Esophagus muscularis mucosa (tissue), 4 donors: Measurements from ENCODE around the gene CCDC102B. TPM values are rescaled to one million over a fixed set of nuclear protein-coding genes. Genes with fewer than 3 reads are reported as not detected.

Source experiments
- DNase-seq: peaks from one replicate; pipeline ENCODE4 v3.0.0-alpha.2; 2017; ENCODE audit errors: extremely low spot score
- H3K27ac ChIP-seq, 4 donors: fragments of 200-600 bp; sonication (generic); replicated peaks in 1 of 4; 1 replicate in 3 of 4; 2 replicates in 1 of 4; pipeline ENCODE4 v1.5.1; 2016 to 2019; ENCODE audit warnings: mild to moderate bottlenecking in 1 of 4
- H3K27me3 ChIP-seq, 4 donors: fragments of 200-600 bp; sonication (generic); one replicate each; pipeline versions ENCODE4 v1.5.1 to v1.6.0; 2016 to 2019
- H3K36me3 ChIP-seq, 4 donors: fragments of 200-600 bp; sonication (generic); one replicate each; pipeline ENCODE4 v1.5.1; 2016 to 2019
- H3K4me1 ChIP-seq, 4 donors: fragments of 200-600 bp; sonication (generic); one replicate each; pipeline ENCODE4 v1.5.1; 2016 to 2019
- H3K4me3 ChIP-seq, 4 donors: fragments of 200-600 bp; sonication (generic); 1 replicate in 2 of 4; 2 replicates in 2 of 4; pipeline ENCODE4 v1.5.1; 2016 to 2019; ENCODE audit warnings: mild to moderate bottlenecking in 4 of 4, moderate library complexity in 1 of 4
- H3K9me3 ChIP-seq, 4 donors: fragments of 200-600 bp; sonication (generic); 1 replicate in 3 of 4; 2 replicates in 1 of 4; pipeline ENCODE4 v1.5.1; 2016 to 2019
- EP300 ChIP-seq: sonication (generic); formaldehyde crosslinking; IDR thresholded peaks from one replicate; pipeline ENCODE4 v1.6.1; 2017; ENCODE audit warnings: antibody characterized with exemption
- POLR2A ChIP-seq: fragments of 450-650 bp; IDR thresholded peaks from one replicate; pipeline ENCODE4 v1.6.1; 2017; ENCODE audit warnings: antibody characterized with exemption, moderate library complexity, mild to moderate bottlenecking, low read depth
- POLR2AphosphoS5 ChIP-seq, 2 donors: sonication (generic); formaldehyde crosslinking; IDR thresholded peaks; one replicate each; pipeline ENCODE4 v1.6.1; 2017; ENCODE audit warnings: antibody characterized with exemption in 2 of 2
- WGBS: methylation state at CpG from one replicate; pipeline ENCODE4 v1.1.5; 2018; 5-methylcytosine and 5-hydroxymethylcytosine counted together
- intact Hi-C: fragments of 100-400 bp; cut with DNase I; formaldehyde crosslinking; loops from one replicate; pipeline ENCODE4 v1.15.1; 2023
- total RNA-seq, 4 donors: library from RNA; depleted of rRNA; stranded (reverse); fragments of >200 nt; gene quantifications; one replicate each; pipeline versions ENCODE4 v1.1.0 to v1.2.1, GENCODE V29; 2016
- TF ChIP-seq, protein P1 (sequence below), 3 experiments: fragments of 200-600 bp in 2 of 3; fragments of 450-650 bp in 1 of 3; sonication (generic) in 2 of 3; IDR thresholded peaks; one replicate each; pipeline ENCODE4 v1.5.1; 2017 to 2019; ENCODE audit warnings: antibody characterized with exemption in 3 of 3, mild to moderate bottlenecking in 2 of 3, moderate library complexity in 1 of 3

CCDC102B gene
- total RNA-seq, 4 donors from 2014 or later = 3.0 to 6.8 (median 4.8) TPM

DNA sequence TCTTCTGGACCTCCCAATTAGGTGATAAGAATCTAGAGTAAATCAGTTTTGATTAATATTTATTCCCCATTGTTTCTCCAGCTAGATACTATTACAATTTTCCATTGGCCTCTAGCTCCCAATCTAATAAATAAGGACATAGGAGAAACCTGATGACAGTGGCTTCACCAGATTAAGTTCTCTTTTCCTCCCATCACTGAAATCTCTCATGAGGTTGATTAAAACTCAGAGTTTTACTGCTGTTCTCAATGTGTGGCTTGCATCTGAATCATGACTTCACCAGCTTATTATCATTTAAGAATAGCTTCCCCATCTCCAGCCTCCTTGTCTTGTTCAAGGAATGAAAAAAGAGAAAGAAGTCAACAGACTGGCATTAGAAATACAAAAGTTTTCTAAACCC, 3.9 kb upstream of the CCDC102B start:
- H3K27ac ChIP-seq = no peak overlapping the region
- no peak for TF ChIP-seq POLR2AphosphoS5 (IDR thresholded peaks at IDR 0.05)
- no peak for TF ChIP-seq POLR2A
- TF ChIP-seq, protein P1, sequence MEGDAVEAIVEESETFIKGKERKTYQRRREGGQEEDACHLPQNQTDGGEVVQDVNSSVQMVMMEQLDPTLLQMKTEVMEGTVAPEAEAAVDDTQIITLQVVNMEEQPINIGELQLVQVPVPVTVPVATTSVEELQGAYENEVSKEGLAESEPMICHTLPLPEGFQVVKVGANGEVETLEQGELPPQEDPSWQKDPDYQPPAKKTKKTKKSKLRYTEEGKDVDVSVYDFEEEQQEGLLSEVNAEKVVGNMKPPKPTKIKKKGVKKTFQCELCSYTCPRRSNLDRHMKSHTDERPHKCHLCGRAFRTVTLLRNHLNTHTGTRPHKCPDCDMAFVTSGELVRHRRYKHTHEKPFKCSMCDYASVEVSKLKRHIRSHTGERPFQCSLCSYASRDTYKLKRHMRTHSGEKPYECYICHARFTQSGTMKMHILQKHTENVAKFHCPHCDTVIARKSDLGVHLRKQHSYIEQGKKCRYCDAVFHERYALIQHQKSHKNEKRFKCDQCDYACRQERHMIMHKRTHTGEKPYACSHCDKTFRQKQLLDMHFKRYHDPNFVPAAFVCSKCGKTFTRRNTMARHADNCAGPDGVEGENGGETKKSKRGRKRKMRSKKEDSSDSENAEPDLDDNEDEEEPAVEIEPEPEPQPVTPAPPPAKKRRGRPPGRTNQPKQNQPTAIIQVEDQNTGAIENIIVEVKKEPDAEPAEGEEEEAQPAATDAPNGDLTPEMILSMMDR (IDR thresholded peaks at IDR 0.05) = no peak
- TF ChIP-seq EP300 = no peak
- no peaks in the 10 kb centered on the region for H3K9me3 ChIP-seq
- no peak for DNase-seq
- H3K4me1 ChIP-seq = no peaks in the 10 kb centered on the region
- H3K27me3 ChIP-seq = no peaks in the 10 kb centered on the region
- intact Hi-C loops = no loop called here
- no peaks in the 10 kb centered on the region for H3K36me3 ChIP-seq
- no peak overlapping the region for H3K4me3 ChIP-seq

DNA sequence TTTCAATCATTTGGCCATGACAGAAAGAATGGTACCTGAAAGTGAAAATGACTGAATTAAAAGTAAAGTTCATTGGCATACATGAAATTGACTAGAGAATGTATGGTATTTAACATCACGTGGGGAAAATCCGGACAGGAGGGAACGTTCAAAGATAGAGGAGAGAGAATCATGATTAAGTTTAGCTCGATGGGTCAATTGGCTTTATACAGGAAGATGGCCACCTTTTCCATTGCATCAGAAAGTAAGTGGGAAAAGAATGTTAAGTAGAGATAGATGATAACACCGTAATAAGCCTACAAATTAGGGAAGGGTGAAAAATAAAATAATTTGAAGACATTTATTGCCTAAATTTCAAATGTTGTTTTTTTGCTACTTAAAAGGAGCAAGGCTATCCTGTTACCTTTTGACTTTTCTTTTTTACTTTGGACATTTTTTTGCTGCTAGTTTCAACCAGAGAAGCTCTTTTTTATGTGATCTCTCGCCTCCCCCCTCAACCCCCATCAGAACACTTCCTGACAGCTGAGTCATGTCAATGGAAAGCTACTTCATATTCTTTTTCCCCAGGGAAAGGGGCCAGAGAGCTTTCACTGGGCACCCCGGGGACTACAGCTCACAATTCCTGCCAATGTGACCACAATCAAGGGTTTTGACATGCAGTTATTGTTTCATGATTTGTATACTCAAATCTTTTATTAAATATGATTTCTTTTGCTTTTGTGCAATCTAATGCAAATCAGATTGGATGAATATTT, 767 bp upstream of the CCDC102B start:
- WGBS = 51% methylated on average over 7 of the region's 7 CpGs
- intact Hi-C loops = no loop called here
- H3K9me3 ChIP-seq = no peaks in the 10 kb centered on the region
- H3K36me3 ChIP-seq = no peaks in the 10 kb centered on the region
- peak overlapping the region in 1 of 4 donors; percentile 17 for H3K27ac ChIP-seq
- no peaks in the 10 kb centered on the region for H3K27me3 ChIP-seq
- TF ChIP-seq, protein P1 (IDR thresholded peaks at IDR 0.05) = no peak
- no peak for TF ChIP-seq POLR2AphosphoS5 (IDR thresholded peaks at IDR 0.05)
- TF ChIP-seq EP300 = no peak
- TF ChIP-seq POLR2A = no peak
- H3K4me3 ChIP-seq = no peak overlapping the region
- DNase-seq = no peak
- H3K4me1 ChIP-seq = no peaks in the 10 kb centered on the region

DNA sequence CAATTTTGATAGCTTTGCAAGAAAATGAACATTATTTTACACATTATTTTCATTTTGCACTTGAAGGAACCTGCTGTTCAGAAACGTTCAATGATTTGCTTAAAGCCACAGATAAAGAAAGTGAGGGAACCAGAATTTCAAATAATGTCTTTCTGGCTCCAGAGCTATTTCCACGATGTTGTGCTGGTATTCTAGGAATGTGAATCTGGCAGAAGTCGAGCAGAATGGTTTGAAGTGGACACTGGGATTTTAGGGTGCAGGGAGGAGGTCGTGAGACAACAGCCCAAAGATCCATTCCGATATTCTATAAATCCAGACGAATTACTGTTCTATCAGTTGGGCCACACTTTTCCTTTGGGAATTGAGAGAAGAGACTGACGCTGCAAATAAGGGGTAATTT, 2.2 kb downstream of the CCDC102B start:
- no peak for DNase-seq
- Histone ChIP-seq H3K9me3 (no peaks in the 10 kb centered on the region), H3K36me3 (no peaks in the 10 kb centered on the region), H3K27ac (no peak overlapping the region), H3K4me3 (no peak overlapping the region), H3K4me1 (no peaks in the 10 kb centered on the region), H3K27me3 (no peaks in the 10 kb centered on the region)
- intact Hi-C loops = no loop called here
- TF ChIP-seq EP300 (no peak), POLR2AphosphoS5 (IDR thresholded peaks at IDR 0.05) (no peak)
- 49% methylated on average over 7 of the region's 7 CpGs for WGBS

DNA sequence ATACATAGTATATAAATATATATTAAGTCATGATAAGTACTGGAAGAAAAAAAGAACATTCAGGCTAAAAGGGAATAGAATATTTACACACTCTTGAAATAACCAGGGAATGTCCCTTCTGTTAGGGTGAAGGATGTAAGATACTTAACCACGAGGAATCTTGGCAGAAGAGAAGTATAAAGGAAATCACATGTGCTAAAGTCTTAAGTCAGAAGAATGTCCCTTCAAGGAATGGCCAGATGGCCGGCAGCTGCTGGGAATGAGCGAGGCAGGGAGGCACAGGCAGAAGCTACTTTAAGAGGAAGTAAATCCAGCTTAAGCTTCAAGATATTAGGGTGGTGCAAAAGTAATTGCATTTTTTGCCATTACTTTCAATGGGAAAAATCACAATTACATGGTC, 5.5 kb downstream of the CCDC102B start:
- Histone ChIP-seq H3K9me3 (no peaks in the 10 kb centered on the region), H3K27ac (peak overlapping the region in 1 of 4 donors; percentile 25), H3K36me3 (no peaks in the 10 kb centered on the region), H3K4me1 (no peaks in the 10 kb centered on the region), H3K4me3 (no peak overlapping the region), H3K27me3 (no peaks in the 10 kb centered on the region)
- WGBS = 29% methylated on average over 3 of the region's 3 CpGs
- TF ChIP-seq POLR2AphosphoS5 (IDR thresholded peaks at IDR 0.05) = peak in 1 of 2 donors; percentile 48
- TF ChIP-seq, protein P1 (IDR thresholded peaks at IDR 0.05) = no peak
- intact Hi-C loops = no loop called here
- no peak for DNase-seq

DNA sequence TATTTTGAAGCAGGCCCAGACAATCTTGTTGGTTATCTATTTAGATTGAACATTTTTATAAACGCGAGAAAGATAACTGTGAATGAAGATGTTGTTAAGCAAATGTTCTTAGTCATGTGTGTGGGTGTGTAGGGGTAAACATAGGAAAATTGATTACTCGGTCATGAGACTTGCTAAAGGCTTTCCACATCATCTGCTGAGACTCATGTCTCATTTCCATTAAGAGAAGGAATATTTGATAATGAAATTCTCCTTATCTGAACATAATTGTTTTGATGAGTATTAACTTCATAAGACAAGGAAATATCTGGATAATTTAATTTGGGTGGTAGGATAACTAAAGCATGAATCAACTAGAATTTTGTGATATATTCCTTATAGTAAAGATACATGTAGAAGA, 19.7 kb downstream of the CCDC102B start:
- DNase-seq = no peak
- H3K4me1 ChIP-seq = peaks cover 0 to 4% (median 0%) of the 10 kb centered on the region in 4 donors
- no peak overlapping the region for H3K27ac ChIP-seq
- H3K36me3 ChIP-seq = no peaks in the 10 kb centered on the region
- no peak overlapping the region for H3K4me3 ChIP-seq
- 51% methylated on average over 3 of the region's 3 CpGs for WGBS
- no peaks in the 10 kb centered on the region for H3K9me3 ChIP-seq
- no peaks in the 10 kb centered on the region for H3K27me3 ChIP-seq
- intact Hi-C loops = no loop called here
- TF ChIP-seq, protein P1 (IDR thresholded peaks at IDR 0.05) = no peak
- TF ChIP-seq POLR2A = no peak
